GM13976 (cell line): ENCODE results near the gene BCORL1.

Experiments
- DNase-seq: peaks from one replicate; pipeline ENCODE4 v3.0.0; 2012; ENCODE audit warnings: low spot score
- CTCF ChIP-seq: IDR thresholded peaks from 2 replicates; pipeline ENCODE4 v1.5.1; 2012; ENCODE audit warnings: borderline replicate concordance, mild to moderate bottlenecking; ENCODE audit not compliant: insufficient read depth; ENCODE audit errors: extremely low read depth, missing control alignments, control extremely low read depth
- in situ Hi-C: fragments of 300-500 bp; cut with MboI; formaldehyde crosslinking; loops from one replicate; pipeline ENCODE4 v1.12.0; 2022; ENCODE audit warnings: low sequenced_read_pairs, mixed read lengths, inconsistent platforms; ENCODE audit not compliant: unreplicated experiment

BCORL1 gene

DNA sequence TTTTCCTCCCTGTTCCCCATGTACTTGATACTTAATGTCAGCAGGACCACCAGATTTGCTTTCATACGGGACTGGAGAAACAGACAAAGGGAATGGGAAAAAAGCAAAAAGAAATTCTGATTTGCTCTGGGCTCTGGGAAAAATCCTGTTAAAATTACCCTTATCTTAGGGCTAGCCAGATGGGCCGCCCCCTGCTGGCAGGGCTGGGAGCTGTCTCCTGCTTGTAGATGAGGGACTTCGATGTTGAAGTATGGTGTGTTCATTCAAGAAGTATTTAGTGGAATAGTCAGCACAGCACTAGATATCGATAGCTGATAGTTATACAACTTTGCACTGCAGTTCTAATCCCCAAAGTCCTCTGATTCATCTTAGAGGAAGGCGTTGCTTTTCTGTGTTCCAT, 45.8 kb downstream of the BCORL1 start:
- TF ChIP-seq CTCF = peak; percentile 68
- peak; percentile 46 for DNase-seq
- in situ Hi-C loops = no loop called here

- in situ Hi-C loops = no loop called here
- TF ChIP-seq CTCF = no peak
- no peak for DNase-seq
These were observed 48.4 kb downstream of the BCORL1 start for GRCh38 chrX:130030826-130031225.

DNA sequence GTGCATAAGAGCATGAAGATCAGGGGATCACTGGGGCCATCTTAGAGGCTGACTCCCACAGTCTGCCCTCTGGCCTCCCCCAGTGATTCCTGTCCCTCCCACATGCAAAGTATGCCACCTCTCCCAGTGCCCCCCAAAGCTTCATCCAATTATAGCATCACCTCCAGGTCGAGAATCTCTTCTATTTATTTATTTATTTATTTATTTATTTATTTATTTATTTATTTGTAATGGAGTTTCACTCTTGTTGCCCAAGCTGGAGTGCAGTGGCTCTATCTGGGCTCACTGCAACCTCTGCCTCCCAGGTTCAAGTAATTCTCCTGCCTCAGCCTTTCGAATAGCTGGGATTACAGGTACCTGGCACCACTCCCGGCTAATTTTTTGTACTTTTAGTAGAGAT, 50.1 kb downstream of the BCORL1 start:
- TF ChIP-seq CTCF = no peak
- in situ Hi-C loops = no loop called here
- no peak for DNase-seq

GRCh38 chrX:130034178-130034577, 51.7 kb downstream of the BCORL1 start:
- no peak for TF ChIP-seq CTCF
- DNase-seq = no peak
- in situ Hi-C loops = no loop called here

DNA sequence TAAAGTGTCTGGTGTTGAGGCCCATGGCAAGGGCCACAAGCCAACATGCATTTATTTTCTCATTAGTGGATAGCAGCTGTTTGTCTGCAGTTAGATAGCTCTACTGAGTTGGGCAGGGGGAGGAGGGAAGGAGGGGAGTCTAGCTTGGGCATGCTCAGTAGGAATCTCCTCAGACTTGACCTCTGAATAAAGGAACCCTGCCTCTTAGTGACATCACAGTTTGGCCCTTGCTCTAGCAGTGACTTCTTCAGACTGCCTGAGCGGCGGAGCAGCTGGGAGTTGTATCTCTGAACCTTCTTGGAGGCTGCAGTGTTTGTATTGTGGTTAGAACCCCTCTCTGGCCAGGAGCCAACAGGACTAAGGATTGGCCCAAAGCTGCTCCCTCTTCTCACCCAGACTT, 57.4 kb downstream of the BCORL1 start:
- DNase-seq = no peak
- in situ Hi-C loops = no loop called here
- no peak for TF ChIP-seq CTCF

- no peak for DNase-seq
- no peak for TF ChIP-seq CTCF
- in situ Hi-C loops = no loop called here
These were observed 65.0 kb downstream of the BCORL1 start for GRCh38 chrX:130047416-130047815.

- in situ Hi-C loops = no loop called here
- TF ChIP-seq CTCF = no peak
- DNase-seq = no peak
These were observed 66.3 kb downstream of the BCORL1 start for GRCh38 chrX:130048686-130049222.
